OCI-LY1 (cell line): ENCODE measurements around the gene FAM228A.

ENCODE experiments used
- H2AFZ ChIP-seq: fragments of 200-600 bp; sonication (generic), shearing (Covaris generic); 2 replicates; pipeline ENCODE4 v1.6.0; 2014; ENCODE audit warnings: antibody characterized with exemption, mild to moderate bottlenecking, low read length
- H3F3A ChIP-seq: fragments of 200-600 bp; sonication (generic), shearing (Covaris generic); 2 replicates; pipeline ENCODE4 v1.6.0; 2014; ENCODE audit warnings: mild to moderate bottlenecking, antibody characterized with exemption, low read length, moderate library complexity; ENCODE audit not compliant: insufficient read depth
- H3K27ac ChIP-seq: fragments of 200-600 bp; sonication (generic); 2 replicates; pipeline ENCODE4 v1.5.1; 2014; ENCODE audit warnings: low read length, mixed run types, mild to moderate bottlenecking, low read depth; ENCODE audit not compliant: poor library complexity, severe bottlenecking
- H3K27me3 ChIP-seq: fragments of 200-600 bp; sonication (generic); 2 replicates; pipeline ENCODE4 v1.6.0; 2014; ENCODE audit warnings: antibody characterized with exemption, mild to moderate bottlenecking, low read length, moderate library complexity; ENCODE audit not compliant: insufficient read depth
- H3K36me3 ChIP-seq: fragments of 200-600 bp; sonication (generic); 2 replicates; pipeline ENCODE4 v1.6.1; 2014; ENCODE audit warnings: mild to moderate bottlenecking, antibody characterized with exemption, low read length, moderate library complexity, mixed read lengths; ENCODE audit not compliant: insufficient read depth
- H3K4me1 ChIP-seq: fragments of 200-600 bp; sonication (generic); 2 replicates; pipeline ENCODE4 v1.5.1; 2014; ENCODE audit warnings: mild to moderate bottlenecking, low read length, moderate library complexity; ENCODE audit not compliant: insufficient read depth, severe bottlenecking
- H3K4me2 ChIP-seq: fragments of 200-600 bp; sonication (generic), shearing (Covaris generic); 2 replicates; pipeline ENCODE4 v1.6.1; 2014; ENCODE audit warnings: low read length
- H3K4me3 ChIP-seq: fragments of 200-600 bp; sonication (generic); 2 replicates; pipeline ENCODE4 v1.5.1; 2014; ENCODE audit warnings: low read length, low read depth, mild to moderate bottlenecking, mixed read lengths; ENCODE audit not compliant: poor library complexity, severe bottlenecking
- H3K79me2 ChIP-seq: fragments of 200-600 bp; shearing (Covaris generic); 2 replicates; pipeline ENCODE4 v1.6.1; 2016; ENCODE audit warnings: mixed run types, low read length, mixed read lengths; ENCODE audit not compliant: insufficient read depth
- H3K9ac ChIP-seq: fragments of 200-600 bp; sonication (generic), shearing (Covaris generic); 2 replicates; pipeline ENCODE4 v1.6.1; 2014; ENCODE audit warnings: mild to moderate bottlenecking, low read length, mixed read lengths
- H3K9me2 ChIP-seq: fragments of 200-600 bp; sonication (generic), shearing (Covaris generic); 2 replicates; pipeline ENCODE4 v1.6.1; 2014; ENCODE audit warnings: low read depth, mild to moderate bottlenecking, low read length, mixed read lengths
- H3K9me3 ChIP-seq: fragments of 200-600 bp; shearing (Covaris generic); 2 replicates; pipeline ENCODE4 v1.6.1; 2014; ENCODE audit warnings: low read length, mixed read lengths
- H4K20me1 ChIP-seq: fragments of 200-600 bp; sonication (generic), shearing (Covaris generic); 2 replicates; pipeline ENCODE4 v1.6.0; 2016; ENCODE audit warnings: mild to moderate bottlenecking, low read length; ENCODE audit not compliant: insufficient read depth
- CTCF ChIP-seq: fragments of 200-600 bp; sonication (generic), shearing (Covaris generic); IDR thresholded peaks from 2 replicates; pipeline ENCODE4 v1.5.1; 2017; ENCODE audit warnings: mild to moderate bottlenecking, antibody characterized with exemption, low read length, moderate library complexity, mixed read lengths
- EZH2 ChIP-seq: fragments of 200-600 bp; sonication (generic), shearing (Covaris generic); IDR thresholded peaks from 2 replicates; pipeline ENCODE4 v1.8.0; 2017; ENCODE audit warnings: borderline replicate concordance, mixed run types, mild to moderate bottlenecking, antibody characterized with exemption, low read length, moderate library complexity, mixed read lengths

FAM228A gene

DNA sequence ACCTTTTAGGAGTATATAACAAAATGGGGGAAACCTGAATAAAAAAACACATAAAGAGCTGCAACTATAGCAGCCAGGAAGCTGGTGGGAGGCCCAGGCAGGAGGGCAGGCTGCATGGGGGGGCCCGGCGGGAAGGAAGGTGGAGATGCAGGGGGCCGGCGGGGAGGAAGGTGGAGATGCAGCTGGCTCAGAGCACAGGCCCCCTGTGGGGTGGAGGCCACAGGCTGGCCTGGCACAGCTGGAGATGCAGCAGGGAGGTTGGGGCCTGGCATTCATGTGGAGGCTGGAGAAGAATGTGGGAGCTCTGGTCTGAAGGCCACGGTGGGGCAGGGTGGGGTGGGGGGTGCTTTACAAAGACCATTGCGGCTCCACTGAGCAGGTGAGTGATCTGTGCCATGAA is 31.4 kb downstream of the FAM228A start:
- Histone ChIP-seq H3K4me3 (no peak overlapping the region), H2AFZ (no peak overlapping the region), H3K4me2 (no peak overlapping the region), H3K4me1 (no peaks in the 10 kb centered on the region), H4K20me1 (no peaks in the 10 kb centered on the region), H3K27me3 (no peaks in the 10 kb centered on the region), H3K79me2 (no peaks in the 10 kb centered on the region), H3K9me3 (no peaks in the 10 kb centered on the region), H3K36me3 (peaks cover 70% of the 10 kb centered on the region), H3K9ac (no peak overlapping the region), H3K9me2 (no peaks in the 10 kb centered on the region), H3K27ac (no peak overlapping the region), H3F3A (no peaks in the 10 kb centered on the region)
- TF ChIP-seq EZH2 (no peak), CTCF (no peak)

- Histone ChIP-seq H3K27ac (no peak overlapping the region), H3K9ac (no peak overlapping the region), H3K79me2 (no peaks in the 10 kb centered on the region), H3K36me3 (peaks cover 74% of the 10 kb centered on the region), H3K4me3 (no peak overlapping the region), H3K4me1 (no peaks in the 10 kb centered on the region), H2AFZ (no peak overlapping the region), H3K9me2 (no peaks in the 10 kb centered on the region), H3K27me3 (no peaks in the 10 kb centered on the region), H3K4me2 (no peak overlapping the region), H3F3A (no peaks in the 10 kb centered on the region), H4K20me1 (no peaks in the 10 kb centered on the region), H3K9me3 (no peaks in the 10 kb centered on the region)
- TF ChIP-seq EZH2 (no peak), CTCF (no peak)
Observed at GRCh38 chr2:24206714-24207113, 31.9 kb downstream of the FAM228A start.

DNA sequence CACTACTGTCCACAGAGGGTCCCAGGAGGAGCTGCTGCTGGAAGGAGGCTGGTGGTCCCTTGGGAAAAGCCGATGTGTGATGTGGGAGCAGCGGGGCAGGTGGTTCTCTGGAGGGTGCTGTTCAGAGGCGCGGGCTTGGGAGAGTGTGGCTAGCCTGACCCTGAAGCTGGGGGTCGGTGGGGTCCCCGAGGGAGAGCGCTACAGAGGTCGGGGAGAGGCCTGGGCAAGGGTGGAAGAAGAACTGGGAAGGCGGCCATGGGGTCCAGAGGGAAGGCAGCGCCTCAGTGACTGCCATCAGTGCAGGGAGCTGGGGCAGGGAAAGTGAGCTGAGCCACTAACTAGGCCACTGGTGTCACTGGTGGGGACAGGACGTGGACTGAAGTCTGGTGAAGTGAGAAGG is 32.5 kb downstream of the FAM228A start:
- Histone ChIP-seq H2AFZ (no peak overlapping the region), H3K9me3 (no peaks in the 10 kb centered on the region), H3K9ac (no peak overlapping the region), H3K4me1 (no peaks in the 10 kb centered on the region), H3K27ac (no peak overlapping the region), H3K79me2 (no peaks in the 10 kb centered on the region), H3K4me3 (no peak overlapping the region), H3K9me2 (no peaks in the 10 kb centered on the region), H4K20me1 (no peaks in the 10 kb centered on the region), H3K4me2 (no peak overlapping the region), H3F3A (no peaks in the 10 kb centered on the region), H3K27me3 (no peaks in the 10 kb centered on the region), H3K36me3 (peaks cover 80% of the 10 kb centered on the region)
- TF ChIP-seq CTCF (no peak), EZH2 (no peak)
